ENCODE measurements around the gene TOMM20. TPM values are rescaled to one million over a fixed set of nuclear protein-coding genes. Genes with fewer than 3 reads are reported as not detected.
"Not testable (repeated sequence)": the region's sequence is repeated elsewhere in the genome, so short reads cannot be mapped to it uniquely, and the experiment has no call there.

TOMM20 gene
- total and polyA plus RNA-seq, 8 donors, result 21.4 to 145 (median 68.2) TPM

DNA sequence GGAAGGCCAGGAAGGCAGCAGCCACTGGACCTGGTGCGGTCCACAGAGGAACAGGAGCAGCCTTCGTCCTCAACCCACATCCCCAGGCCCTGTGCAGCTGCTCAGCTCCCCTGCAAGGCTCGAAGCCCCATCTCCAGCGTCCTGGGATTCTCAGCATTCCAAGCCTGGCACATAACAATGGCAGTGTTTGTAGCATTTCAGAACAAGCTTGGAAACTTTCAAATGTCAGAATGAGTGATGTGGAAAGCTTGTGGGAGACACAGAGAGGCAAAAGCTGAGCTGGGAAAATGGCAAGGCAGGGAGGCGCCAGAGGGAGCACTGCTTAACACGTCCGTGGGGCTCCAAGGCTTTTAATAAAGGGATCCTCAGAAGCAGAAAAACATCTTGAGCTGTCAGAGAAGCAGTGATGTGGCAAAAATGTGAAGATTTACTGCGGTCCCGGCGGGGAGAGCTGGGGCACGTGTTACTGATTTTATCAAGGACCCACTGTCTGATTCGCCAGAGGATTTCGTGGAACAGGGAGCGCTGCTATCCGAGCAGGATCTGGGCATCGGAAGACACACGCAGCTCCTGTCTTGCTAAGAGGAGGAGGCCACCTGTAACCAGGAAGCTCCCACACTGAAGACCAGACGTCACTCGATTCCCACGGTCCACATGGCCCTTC, 38.1 kb downstream of the TOMM20 start:
- Histone ChIP-seq H3K27me3 (no peaks in the 10 kb centered on the region), H3K4me3 (no peak overlapping the region), H3K9me3 (no peaks in the 10 kb centered on the region), H3K4me1 (peaks cover 8 to 16% (median 10%) of the 10 kb centered on the region in 4 donors), H3K36me3 (no peaks in the 10 kb centered on the region), H3K27ac (peak overlapping the region in 3 of 5 donors; percentile 0 to 49 (median 14))
- no peak for TF ChIP-seq CTCF (IDR thresholded peaks at IDR 0.05)
- no peak for TF ChIP-seq POLR2A (IDR thresholded peaks at IDR 0.05)
- TF ChIP-seq POLR2AphosphoS5 (IDR thresholded peaks at IDR 0.05), result no peak
- TF ChIP-seq EP300 (IDR thresholded peaks at IDR 0.05), result no peak
- peak in 1 of 2 donors; percentile 72 for DNase-seq
- intact Hi-C loops (cut with DNase I; ENCODE audit: low total_unique reads), result loop anchor here (5.0 kb wide), 1 partner anchor 598 kb away; no protein-coding TSS in a partner anchor
- WGBS, 5 donors, result 66 to 82% (median 74%) methylated on average over 20 of the region's 20 CpGs

GRCh38 chr1:235088907-235089306, 39.7 kb downstream of the TOMM20 start:
- Histone ChIP-seq H3K36me3 (no peaks in the 10 kb centered on the region), H3K9me3 (no peaks in the 10 kb centered on the region), H3K27me3 (no peaks in the 10 kb centered on the region), H3K4me3 (no peak overlapping the region), H3K4me1 (peaks cover 9 to 17% (median 13%) of the 10 kb centered on the region in 4 donors), H3K27ac (no peak overlapping the region)
- TF ChIP-seq POLR2A (IDR thresholded peaks at IDR 0.05), result no peak
- TF ChIP-seq POLR2AphosphoS5 (IDR thresholded peaks at IDR 0.05), result no peak
- no peak for TF ChIP-seq EP300 (IDR thresholded peaks at IDR 0.05)
- no peak for TF ChIP-seq CTCF (IDR thresholded peaks at IDR 0.05)
- 90 to 95% (median 94%) methylated on average over 6 to 7 of the region's 7 CpGs for WGBS, 5 donors
- no peak for DNase-seq
- intact Hi-C loops (cut with DNase I; ENCODE audit: low total_unique reads), result no loop called here

GRCh38 chr1:235088430-235088829, 40.2 kb downstream of the TOMM20 start:
- no peaks in the 10 kb centered on the region for H3K27me3 ChIP-seq
- no peak overlapping the region for H3K27ac ChIP-seq
- 76 to 81% (median 77%) methylated on average over 6 of the region's 6 CpGs for WGBS, 5 donors
- no peaks in the 10 kb centered on the region for H3K36me3 ChIP-seq
- no peak for TF ChIP-seq CTCF (IDR thresholded peaks at IDR 0.05)
- TF ChIP-seq EP300 (IDR thresholded peaks at IDR 0.05), result no peak
- intact Hi-C loops (cut with DNase I; ENCODE audit: low total_unique reads), result no loop called here
- no peaks in the 10 kb centered on the region for H3K9me3 ChIP-seq
- DNase-seq, result no peak
- H3K4me1 ChIP-seq, result peaks cover 9 to 17% (median 14%) of the 10 kb centered on the region in 4 donors
- H3K4me3 ChIP-seq, result no peak overlapping the region

DNA sequence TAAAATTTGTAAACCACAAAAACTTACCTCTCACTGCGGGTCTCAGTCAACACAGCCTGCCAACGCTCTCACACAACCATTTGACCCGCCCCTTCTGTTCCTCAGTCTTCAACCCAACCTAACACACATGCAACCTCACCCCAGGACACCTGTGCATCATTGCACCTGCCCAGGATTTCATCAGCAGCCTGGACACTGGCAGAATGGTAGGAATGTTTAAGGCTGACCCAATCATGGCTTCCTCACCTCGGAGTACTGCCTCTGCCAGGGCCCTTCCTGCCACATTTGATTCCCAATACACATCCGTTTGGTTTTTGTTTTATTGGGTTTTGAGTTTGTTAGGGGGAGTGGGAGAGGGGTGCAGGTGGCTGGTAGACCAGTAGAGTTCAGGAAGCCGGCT, 40.7 kb downstream of the TOMM20 start:
- no peaks in the 10 kb centered on the region for H3K9me3 ChIP-seq
- peaks cover 11 to 17% (median 14%) of the 10 kb centered on the region in 4 donors for H3K4me1 ChIP-seq
- H3K27ac ChIP-seq, result no peak overlapping the region
- TF ChIP-seq POLR2AphosphoS5 (IDR thresholded peaks at IDR 0.05) (no peak), EP300 (IDR thresholded peaks at IDR 0.05) (no peak), CTCF (IDR thresholded peaks at IDR 0.05) (no peak), POLR2A (IDR thresholded peaks at IDR 0.05) (no peak)
- DNase-seq, result no peak
- intact Hi-C loops (cut with DNase I; ENCODE audit: low total_unique reads), result no loop called here
- no peaks in the 10 kb centered on the region for H3K36me3 ChIP-seq
- WGBS, 5 donors, result 90 to 97% (median 92%) methylated on average over 6 of the region's 6 CpGs
- no peaks in the 10 kb centered on the region for H3K27me3 ChIP-seq
- H3K4me3 ChIP-seq, result no peak overlapping the region

DNA sequence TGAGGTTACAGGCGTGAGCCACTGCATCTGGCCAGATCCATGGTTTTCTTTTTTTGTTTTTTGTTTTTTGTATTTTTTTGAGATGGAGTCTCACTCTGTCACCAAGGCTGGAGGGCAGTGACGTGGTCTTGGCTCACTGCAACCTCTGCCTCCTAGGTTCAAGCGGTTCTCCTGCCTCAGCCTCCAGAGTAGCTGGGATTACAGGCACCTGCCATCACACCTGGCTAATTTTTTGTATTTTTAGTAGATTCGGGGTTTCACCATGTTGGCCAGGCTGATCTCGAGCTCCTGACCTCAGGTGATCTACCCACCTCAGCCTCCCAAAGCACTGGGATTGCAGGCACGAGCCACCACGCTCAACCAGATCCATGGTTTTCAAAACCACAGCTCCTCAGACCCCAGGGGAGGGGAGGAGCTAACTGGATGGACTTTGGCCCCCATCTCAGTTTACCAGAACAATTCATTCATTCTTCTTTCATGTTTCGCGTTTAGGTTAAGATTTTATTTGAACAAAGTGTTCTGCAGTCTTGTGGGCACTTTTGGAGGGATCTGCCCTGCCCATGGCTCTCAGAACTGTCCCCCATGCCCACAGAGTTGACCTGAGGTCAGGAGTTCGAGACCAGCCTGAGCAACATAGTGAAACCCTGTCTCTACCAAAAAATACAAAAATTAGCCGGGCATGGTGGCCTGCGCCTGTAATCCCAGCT, 43.1 kb downstream of the TOMM20 start:
- H3K27me3 ChIP-seq; H3K4me3 ChIP-seq; H3K9me3 ChIP-seq; intact Hi-C loops (cut with DNase I; ENCODE audit: low total_unique reads); H3K36me3 ChIP-seq; DNase-seq: not testable (repeated sequence)
- 79 to 86% (median 83%) methylated on average over 12 of the region's 12 CpGs for WGBS, 5 donors
- H3K4me1 ChIP-seq, result peaks cover 16 to 40% (median 20%) of the 10 kb centered on the region in 4 donors
- peak overlapping the region in 1 of 5 donors; percentile 91 for H3K27ac ChIP-seq

- intact Hi-C loops (cut with DNase I; ENCODE audit: low total_unique reads); H3K36me3 ChIP-seq; H3K9me3 ChIP-seq; H3K27me3 ChIP-seq; H3K4me3 ChIP-seq; DNase-seq: not testable (repeated sequence)
- peak overlapping the region; percentile 84 to 97 (median 91) for H3K27ac ChIP-seq
- 92 to 97% (median 97%) methylated on average over 5 of the region's 5 CpGs for WGBS, 5 donors
- peaks cover 36 to 85% (median 56%) of the 10 kb centered on the region in 4 donors for H3K4me1 ChIP-seq
Measured at GRCh38 chr1:235080788-235081187, 47.8 kb downstream of the TOMM20 start.

DNA sequence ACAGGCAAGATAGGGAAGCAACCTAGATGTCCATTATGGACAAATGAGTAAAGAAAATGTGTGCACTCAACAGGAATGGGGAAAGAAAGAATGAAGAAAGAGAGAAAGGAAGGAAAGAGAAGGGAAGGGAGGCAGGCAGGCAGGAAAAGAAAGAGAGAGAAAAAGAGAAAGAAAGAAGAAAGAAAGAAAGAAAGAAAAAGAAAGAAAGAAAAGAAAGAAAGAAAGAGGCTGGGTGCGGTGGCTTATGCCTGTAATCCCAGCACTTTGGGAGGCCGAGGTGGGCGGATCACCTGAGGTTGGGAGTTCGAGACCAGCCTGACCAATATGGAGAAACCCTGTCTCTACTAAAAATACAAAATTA, 48.4 kb downstream of the TOMM20 start:
- Histone ChIP-seq H3K4me1 (peaks cover 41 to 90% (median 61%) of the 10 kb centered on the region in 4 donors), H3K27ac (peak overlapping the region; percentile 84 to 97 (median 91))
- H3K36me3 ChIP-seq; H3K4me3 ChIP-seq; intact Hi-C loops (cut with DNase I; ENCODE audit: low total_unique reads); H3K27me3 ChIP-seq; DNase-seq; H3K9me3 ChIP-seq: not testable (repeated sequence)
- WGBS, 5 donors, result 84 to 94% (median 91%) methylated on average over 4 of the region's 4 CpGs
